IMR-90 (cell line): Measurements from ENCODE around the gene NXN. TPM values are rescaled to one million over a fixed set of nuclear protein-coding genes. Genes with fewer than 3 reads are reported as not detected.
"Not testable (repeated sequence)": the region's sequence is repeated elsewhere in the genome, so short reads cannot be mapped to it uniquely, and the experiment has no call there.

Experiments
- ATAC-seq: fragments of 200-7000 bp; cut with Tn5 transposase; 2 replicates; pipeline ENCODE4 v1.9.1; 2020; ENCODE audit warnings: low read depth, mild to moderate bottlenecking, moderate library complexity
- BruUV-seq: library from RNA; stranded (reverse); fragments of 400-500 nt; replicated peaks from 2 replicates; lab custom pipeline; 2021; lab: Mats Ljungman, UMichigan
- CTCF ChIA-PET: fragments of 300-600 bp; formaldehyde crosslinking; extraction: SDS; loops from one replicate; lab custom pipeline; 2021; ENCODE audit warnings: antibody characterized with exemption; lab: Yijun Ruan, JAX
- POLR2A ChIA-PET: fragments of 300-600 bp; sonication (Branson Sonifier 250); formaldehyde crosslinking; loops from one replicate; lab custom pipeline; 2022; ENCODE audit warnings: antibody characterized with exemption; ENCODE audit not compliant: unreplicated experiment; lab: Charles Lee
- DNase-seq: peaks from one replicate; pipeline ENCODE4 v3.0.0; 2013
- H2AFZ ChIP-seq: replicated peaks from 2 replicates; pipeline ENCODE3; 2013; ENCODE audit warnings: low read length, mild to moderate bottlenecking; ENCODE audit not compliant: poor library complexity
- H2AK5ac ChIP-seq: 2 replicates; pipeline ENCODE4 v1.6.1; 2013; ENCODE audit warnings: low read depth, low read length, inconsistent platforms
- H2AK9ac ChIP-seq: replicated peaks from 2 replicates; pipeline ENCODE3; 2013; ENCODE audit warnings: mild to moderate bottlenecking, low read depth, low read length, moderate library complexity; ENCODE audit not compliant: poor library complexity
- H2BK120ac ChIP-seq: 2 replicates; pipeline ENCODE4 v1.6.1; 2013; ENCODE audit warnings: low read depth, low read length, inconsistent platforms
- H2BK15ac ChIP-seq: 3 replicates; pipeline ENCODE4 v1.6.1; 2013; ENCODE audit warnings: low read depth, low read length, inconsistent platforms
- H2BK20ac ChIP-seq: 2 replicates; pipeline ENCODE4 v1.6.1; 2013; ENCODE audit warnings: low read depth, mild to moderate bottlenecking, inconsistent platforms, low read length, moderate library complexity
- H2BK5ac ChIP-seq: 2 replicates; pipeline ENCODE4 v1.6.1; 2013; ENCODE audit warnings: mild to moderate bottlenecking, low read depth, low read length, inconsistent platforms; ENCODE audit not compliant: poor library complexity, severe bottlenecking
- H3K14ac ChIP-seq: replicated peaks from 2 replicates; pipeline ENCODE4 v1.6.1; 2013; ENCODE audit warnings: low read depth, low read length, inconsistent platforms
- H3K18ac ChIP-seq: 2 replicates; pipeline ENCODE4 v1.6.1; 2013; ENCODE audit warnings: low read depth, low read length, control low read depth
- H3K23ac ChIP-seq: 2 replicates; pipeline ENCODE4 v1.6.1; 2013; ENCODE audit warnings: low read depth, low read length, inconsistent platforms
- H3K27ac ChIP-seq: 2 replicates; pipeline ENCODE4 v1.5.1; 2013; ENCODE audit warnings: mild to moderate bottlenecking, control low read depth, low read length; ENCODE audit not compliant: insufficient read depth
- H3K27me3 ChIP-seq: 2 replicates; pipeline ENCODE4 v1.6.1; 2013; ENCODE audit warnings: low read length; ENCODE audit not compliant: control insufficient read depth, insufficient read depth
- H3K36me3 ChIP-seq: 2 replicates; pipeline ENCODE4 v1.6.1; 2013; ENCODE audit warnings: low read length, mixed read lengths; ENCODE audit not compliant: control insufficient read depth, insufficient read depth
- H3K4ac ChIP-seq: 2 replicates; pipeline ENCODE4 v1.6.1; 2013; ENCODE audit warnings: low read depth, low read length, inconsistent platforms
- H3K4me1 ChIP-seq: 2 replicates; pipeline ENCODE4 v1.6.1; 2013; ENCODE audit warnings: low read length, mixed read lengths; ENCODE audit not compliant: control insufficient read depth, insufficient read depth
- H3K4me2 ChIP-seq: 2 replicates; pipeline ENCODE4 v1.6.1; 2013; ENCODE audit warnings: low read depth, mild to moderate bottlenecking, control low read depth, low read length, moderate library complexity
- H3K4me3 ChIP-seq: 2 replicates; pipeline ENCODE4 v1.5.1; 2013; ENCODE audit warnings: low read depth, mild to moderate bottlenecking, control low read depth, low read length, moderate library complexity; ENCODE audit not compliant: insufficient read depth
- H3K56ac ChIP-seq: 2 replicates; pipeline ENCODE4 v1.6.1; 2013; ENCODE audit warnings: low read length, inconsistent platforms; ENCODE audit not compliant: insufficient read depth; ENCODE audit errors: extremely low read depth
- H3K79me1 ChIP-seq, 2 experiments: 2 replicates each; pipeline ENCODE4 v1.6.1; 2013; ENCODE audit warnings: low read length in 2 of 2, inconsistent platforms in 1 of 2, low read depth in 1 of 2
- H3K9ac ChIP-seq: 2 replicates; pipeline ENCODE4 v1.6.1; 2013; ENCODE audit warnings: low read depth, low read length, control low read depth
- H3K9me1 ChIP-seq: 2 replicates; pipeline ENCODE4 v1.6.1; 2013; ENCODE audit warnings: low read length, inconsistent platforms; ENCODE audit not compliant: insufficient read depth
- H3K9me3 ChIP-seq: 2 replicates; pipeline ENCODE4 v1.6.1; 2013; ENCODE audit warnings: low read length; ENCODE audit not compliant: control insufficient read depth, insufficient read depth
- H4K20me1 ChIP-seq: 2 replicates; pipeline ENCODE4 v1.6.1; 2013; ENCODE audit warnings: low read length, inconsistent platforms; ENCODE audit not compliant: insufficient read depth
- H4K5ac ChIP-seq: 2 replicates; pipeline ENCODE4 v1.6.1; 2013; ENCODE audit warnings: mild to moderate bottlenecking, low read depth, low read length, control low read depth
- H4K8ac ChIP-seq, 2 experiments: 2 replicates each; pipeline ENCODE4 v1.6.1; 2013; ENCODE audit warnings: low read depth in 2 of 2, low read length in 2 of 2, control low read depth in 1 of 2, inconsistent platforms in 1 of 2
- H4K91ac ChIP-seq: 2 replicates; pipeline ENCODE4 v1.6.1; 2013; ENCODE audit warnings: low read depth, low read length, inconsistent platforms; ENCODE audit not compliant: insufficient read depth
- FOS ChIP-seq: fragments of 150-350 bp; IDR thresholded peaks from 2 replicates; pipeline ENCODE4 v1.6.1; 2016; ENCODE audit warnings: low read depth, low read length
- MAZ ChIP-seq: IDR thresholded peaks from 2 replicates; pipeline ENCODE4 v1.6.1; 2012; ENCODE audit warnings: low read depth, mild to moderate bottlenecking, low read length, improper control_type of control experiment, moderate library complexity, borderline replicate concordance
- USF2 ChIP-seq: fragments of 150-350 bp; IDR thresholded peaks from 2 replicates; pipeline ENCODE4 v1.6.1; 2017; ENCODE audit warnings: mild to moderate bottlenecking, antibody characterized with exemption, low read length, low read depth
- WGBS, 2 experiments: methylation state at CpG; one replicate each; pipeline versions ENCODE4 v1.1.5 to v1.1.7; 2013; ENCODE audit warnings: missing lambda C conversion rate in 2 of 2; ENCODE audit not compliant: insufficient read length in 1 of 2; ENCODE audit errors: extremely low coverage in 2 of 2; 5-methylcytosine and 5-hydroxymethylcytosine counted together
- dilution Hi-C: fragments of 300-500 bp; cut with HindIII; formaldehyde crosslinking; loops from one replicate; pipeline ENCODE4 v1.14.3; 2018; ENCODE audit warnings: low sequenced_read_pairs; ENCODE audit not compliant: unreplicated experiment
- in situ Hi-C: fragments of 300-500 bp; cut with MboI; formaldehyde crosslinking; loops from 3 replicates; pipeline ENCODE4 v1.14.3; 2019; ENCODE audit warnings: low sequenced_read_pairs, inconsistent platforms, mixed read lengths
- intact Hi-C: fragments of 100-400 bp; cut with micrococcal nuclease; formaldehyde crosslinking; loops from 2 replicates; pipeline ENCODE4 v1.10.0; 2022
- polyA plus RNA-seq, 3 experiments: library from polyadenylated mRNA; depleted of rRNA; stranded (reverse); fragments of >200 nt; gene quantifications; 2 replicates each; pipeline ENCODE4 v1.2.3, GENCODE V29; 2012; ENCODE audit warnings: low replicate concordance in 1 of 3
- total RNA-seq: library from RNA; depleted of rRNA; stranded (reverse); fragments of >200 nt; gene quantifications from 2 replicates; pipeline ENCODE4 v1.2.3, GENCODE V29; 2012

Gene NXN
- total and polyA plus RNA-seq, 2 of the 4 experiments (the other 2 are of a cell fraction) = 52.5 to 116 TPM

- CTCF ChIA-PET = no interaction called here
- Histone ChIP-seq H3K27ac (no peak overlapping the region), H3K4me3 (no peak overlapping the region), H3K79me1 (peaks cover 23 to 57% of the 10 kb centered on the region in 2 experiments), H3K18ac (no peak overlapping the region), H2BK15ac (no peak overlapping the region), H3K14ac (0 out of 2 replicates have a peak overlapping the region, but pooled peaks have one; percentile 67), H4K8ac (no peak overlapping the region), H3K4ac (no peak overlapping the region; the same call in 1 of the 2 replicates), H3K36me3 (peaks cover 27% of the 10 kb centered on the region), H2BK20ac (no peak overlapping the region), H4K20me1 (peaks cover 14% of the 10 kb centered on the region), H2BK5ac (no peak overlapping the region), H3K56ac (no peak overlapping the region), H3K4me1 (peaks cover 10% of the 10 kb centered on the region), H3K9ac (peak overlapping the region; percentile 84; the same call in 1 of the 2 replicates), H2AK9ac (peak overlapping the region; percentile 98), H4K91ac (no peak overlapping the region), H2AFZ (no peak overlapping the region), H3K4me2 (peak overlapping the region; percentile 98; the same call in 1 of the 2 replicates), H2AK5ac (no peak overlapping the region), H4K5ac (no peak overlapping the region), H3K23ac (peak overlapping the region; percentile 77), H2BK120ac (no peak overlapping the region), H3K27me3 (no peaks in the 10 kb centered on the region), H3K9me1 (peaks cover 17% of the 10 kb centered on the region), H3K9me3 (no peaks in the 10 kb centered on the region)
- no peak for ATAC-seq
- in situ Hi-C loops (no loop called here), intact Hi-C loops (no loop called here), dilution Hi-C loops (no loop called here)
- no peak for DNase-seq
- TF ChIP-seq MAZ (no peak), FOS (no peak), USF2 (no peak)
- 83% methylated on average over 1 of the region's 8 CpGs; no CpG with 5 or more reads in 1 of the 2 experiments for WGBS, 2 experiments
- no TSS peak for BruUV-seq
- POLR2A ChIA-PET = no interaction called here
These were observed 229.0 kb downstream of the NXN start for GRCh38 chr17:750431-751037.

GRCh38 chr17:749359-749758 lies 230.2 kb downstream of the NXN start:
- H3K56ac ChIP-seq, dilution Hi-C loops, H3K4me3 ChIP-seq, H4K5ac ChIP-seq, H3K27ac ChIP-seq, H3K9me3 ChIP-seq, DNase-seq, CTCF ChIA-PET, H2BK120ac ChIP-seq, BruUV-seq, H2BK5ac ChIP-seq, H3K27me3 ChIP-seq, H2BK15ac ChIP-seq, H3K23ac ChIP-seq, H2AFZ ChIP-seq, H2AK5ac ChIP-seq, intact Hi-C loops, H3K4me2 ChIP-seq, H3K18ac ChIP-seq, H4K8ac ChIP-seq, POLR2A ChIA-PET, H3K4ac ChIP-seq, H3K14ac ChIP-seq, in situ Hi-C loops, ATAC-seq, H2AK9ac ChIP-seq, H4K91ac ChIP-seq, H2BK20ac ChIP-seq, H3K9ac ChIP-seq: not testable (repeated sequence)
- peaks cover 17% of the 10 kb centered on the region for H3K9me1 ChIP-seq
- H4K20me1 ChIP-seq = peaks cover 22% of the 10 kb centered on the region
- WGBS, 2 experiments = 100% methylated on average over 3 of the region's 7 CpGs; no CpG with 5 or more reads in 1 of the 2 experiments
- H3K79me1 ChIP-seq = peaks cover 23 to 69% of the 10 kb centered on the region in 2 experiments
- H3K36me3 ChIP-seq = peaks cover 37% of the 10 kb centered on the region
- peaks cover 10% of the 10 kb centered on the region for H3K4me1 ChIP-seq
